Panc1 (cell line): ENCODE measurements around the gene SDSL. TPM values are rescaled to one million over a fixed set of nuclear protein-coding genes. Genes with fewer than 3 reads are reported as not detected.

Source experiments
- ATAC-seq: fragments of 200-7000 bp; cut with Tn5 transposase; 2 replicates; pipeline ENCODE4 v1.9.1; 2020; ENCODE audit warnings: mild to moderate bottlenecking, moderate library complexity
- BruUV-seq: library from RNA; stranded (reverse); fragments of 400-500 nt; replicated peaks from 2 replicates; lab custom pipeline; 2021; lab: Mats Ljungman, UMichigan
- CTCF ChIA-PET: fragments of 300-600 bp; sonication (Branson Sonifier 250); formaldehyde crosslinking; loops from one replicate; lab custom pipeline; 2022; ENCODE audit warnings: antibody characterized with exemption; lab: Charles Lee
- POLR2A ChIA-PET: fragments of 300-600 bp; sonication (Branson Sonifier 250); formaldehyde crosslinking; loops from one replicate; lab custom pipeline; 2022; ENCODE audit warnings: antibody characterized with exemption; lab: Charles Lee
- DNase-seq: peaks from one replicate; pipeline ENCODE4 v3.0.0-alpha.2; 2010; ENCODE audit warnings: low read depth, low spot score
- H3K27ac ChIP-seq: 2 replicates; pipeline ENCODE4 v1.5.1; 2011; ENCODE audit warnings: mild to moderate bottlenecking, low read length, inconsistent platforms
- H3K27me3 ChIP-seq: fragments of 200-500 bp; sonication (Bioruptor generic); 2 replicates; pipeline ENCODE4 v1.6.0; 2014; ENCODE audit warnings: low read length, inconsistent platforms; ENCODE audit not compliant: control insufficient read depth, insufficient read depth
- H3K36me3 ChIP-seq: fragments of 200-500 bp; sonication (Bioruptor generic); 2 replicates; pipeline ENCODE4 v1.5.1; 2014; ENCODE audit warnings: inconsistent platforms, mild to moderate bottlenecking, low read length, moderate library complexity; ENCODE audit not compliant: control insufficient read depth, insufficient read depth
- H3K4me1 ChIP-seq: 2 replicates; pipeline ENCODE4 v1.5.1; 2011; ENCODE audit warnings: inconsistent platforms, mild to moderate bottlenecking, low read length, moderate library complexity; ENCODE audit not compliant: control insufficient read depth, insufficient read depth
- H3K4me3 ChIP-seq, 2 experiments: 2 replicates each; pipeline ENCODE4 v1.5.1; 2011 to 2012; ENCODE audit warnings: low read depth in 2 of 2, low read length in 2 of 2, mild to moderate bottlenecking in 2 of 2, inconsistent platforms in 1 of 2, moderate library complexity in 1 of 2
- H3K9me3 ChIP-seq: fragments of 200-500 bp; sonication (Bioruptor generic); 2 replicates; pipeline ENCODE4 v1.5.1; 2014; ENCODE audit warnings: low read depth, mild to moderate bottlenecking, inconsistent platforms, low read length, moderate library complexity; ENCODE audit not compliant: control insufficient read depth, insufficient read depth
- CTCF ChIP-seq: fragments of 450-650 bp; IDR thresholded peaks from 2 replicates; pipeline ENCODE4 v1.5.1; 2017; ENCODE audit warnings: mild to moderate bottlenecking
- POLR2AphosphoS5 ChIP-seq: IDR thresholded peaks from 2 replicates; pipeline ENCODE4 v1.6.1; 2012; ENCODE audit warnings: mild to moderate bottlenecking, low read depth, low read length, moderate library complexity
- REST ChIP-seq, 2 experiments: IDR thresholded peaks; 2 replicates each; pipeline ENCODE4 v1.6.1; 2011 to 2012; ENCODE audit warnings: low read depth in 2 of 2, control low read depth in 1 of 2, low read length in 1 of 2, mild to moderate bottlenecking in 1 of 2, moderate library complexity in 1 of 2; ENCODE audit not compliant: insufficient read depth in 1 of 2
- SIN3A ChIP-seq: IDR thresholded peaks from 2 replicates; pipeline ENCODE4 v1.6.1; 2012; ENCODE audit warnings: low read depth, mild to moderate bottlenecking, low read length, moderate library complexity, borderline replicate concordance; ENCODE audit not compliant: insufficient read depth
- TCF7L2 ChIP-seq: IDR thresholded peaks from 2 replicates; pipeline ENCODE4 v1.6.1; 2011; ENCODE audit warnings: mild to moderate bottlenecking, low read depth, low read length, inconsistent platforms
- in situ Hi-C: cut with HindIII; loops from 2 replicates; pipeline ENCODE4 v1.10.0; 2016; ENCODE audit warnings: low sequenced_read_pairs, low pct_unique_long_range_greater_than_20kb
- intact Hi-C: fragments of 100-400 bp; cut with micrococcal nuclease; formaldehyde crosslinking; loops from one replicate; pipeline ENCODE4 v1.10.0; 2022; ENCODE audit not compliant: unreplicated experiment
- total RNA-seq: library from RNA; stranded (reverse); gene quantifications from one replicate; pipeline ENCODE4 v1.2.1, GENCODE V29; 2021; ENCODE audit not compliant: unreplicated experiment

Gene SDSL
- total RNA-seq, 1 experiment from 2014 or later: 5.8 TPM

- POLR2A ChIA-PET: no interaction called here
- in situ Hi-C loops: no loop called here
- Histone ChIP-seq H3K4me1 (no peaks in the 10 kb centered on the region), H3K36me3 (no peaks in the 10 kb centered on the region), H3K4me3 (no peak overlapping the region), H3K27me3 (no peaks in the 10 kb centered on the region), H3K27ac (no peak overlapping the region), H3K9me3 (no peaks in the 10 kb centered on the region)
- no TSS peak for BruUV-seq
- DNase-seq: no peak
- no peak for TF ChIP-seq REST (IDR thresholded peaks at IDR 0.05; ENCODE audit: insufficient read depth in 1 of 2, low read depth in 2 of 2, low read length in 1 of 2)
- TF ChIP-seq CTCF: no peak
- no peak for TF ChIP-seq TCF7L2
- no peak for TF ChIP-seq SIN3A
- TF ChIP-seq POLR2AphosphoS5: no peak
- no peak for ATAC-seq
- intact Hi-C loops: no loop called here
- CTCF ChIA-PET: no interaction called here
Measured at GRCh38 chr12:113373969-113374368, 48.2 kb upstream of the SDSL start.

GRCh38 chr12:113374823-113375428 lies 47.3 kb upstream of the SDSL start:
- POLR2A ChIA-PET: no interaction called here
- CTCF ChIA-PET: no interaction called here
- H3K9me3 ChIP-seq: no peaks in the 10 kb centered on the region
- H3K36me3 ChIP-seq: no peaks in the 10 kb centered on the region
- H3K27ac ChIP-seq: no peak overlapping the region
- no peak for DNase-seq
- H3K4me1 ChIP-seq: no peaks in the 10 kb centered on the region
- H3K4me3 ChIP-seq: no peak overlapping the region
- TF ChIP-seq CTCF (no peak), POLR2AphosphoS5 (no peak), SIN3A (no peak), REST (IDR thresholded peaks at IDR 0.05; ENCODE audit: insufficient read depth in 1 of 2, low read depth in 2 of 2, low read length in 1 of 2) (no peak), TCF7L2 (no peak)
- H3K27me3 ChIP-seq: no peaks in the 10 kb centered on the region
- in situ Hi-C loops: no loop called here
- ATAC-seq: no peak
- BruUV-seq: no TSS peak
- intact Hi-C loops: no loop called here
